HepG2 (cell line): ENCODE measurements around the gene DLX5. TPM values are rescaled to one million over a fixed set of nuclear protein-coding genes. Genes with fewer than 3 reads are reported as not detected.

ENCODE experiments used
- ARNT ChIP-seq: fragments of 450-650 bp; IDR thresholded peaks from 2 replicates; pipeline ENCODE4 v1.6.1; 2017
- CEBPG ChIP-seq: IDR thresholded peaks from 2 replicates; pipeline ENCODE4 v1.6.1; 2016
- CEBPZ ChIP-seq: IDR thresholded peaks from 2 replicates; pipeline ENCODE4 v1.6.1; 2012; ENCODE audit warnings: low read length, improper control_type of control experiment
- FOXC1 ChIP-seq: sonication (generic); formaldehyde crosslinking; IDR thresholded peaks from 2 replicates; pipeline ENCODE4 v1.8.0; 2022; ENCODE audit warnings: mild to moderate bottlenecking, missing genetic modification reagents, borderline replicate concordance
- JARID2 ChIP-seq: sonication (generic); formaldehyde crosslinking; IDR thresholded peaks from 2 replicates; pipeline ENCODE4 v1.8.1; 2023; ENCODE audit warnings: missing genetic modification reagents, inconsistent platforms; ENCODE audit not compliant: insufficient replicate concordance
- MAFK ChIP-seq, 2 experiments: IDR thresholded peaks in 1 of 2; conservative IDR thresholded peaks in 1 of 2; 2 replicates each; pipeline ENCODE4 v1.6.1; 2011; ENCODE audit warnings: improper control_type of control experiment in 2 of 2, low read length in 2 of 2
- NFE2L2 ChIP-seq: fragments of 150-350 bp; IDR thresholded peaks from 2 replicates; pipeline ENCODE4 v1.6.1; 2014; ENCODE audit warnings: low read length
- XRCC5 ChIP-seq: fragments of 200-400 bp; formaldehyde crosslinking; optimal IDR thresholded peaks from 2 replicates; pipeline ENCODE3; 2017; ENCODE audit warnings: mild to moderate bottlenecking, low read length
- ZBTB40 ChIP-seq, 2 experiments: fragments of 450-650 bp in 1 of 2; sonication (generic) in 1 of 2; formaldehyde crosslinking in 1 of 2; IDR thresholded peaks; 2 replicates each; pipeline versions ENCODE4 v1.6.1 to v1.8.0; 2016 to 2022; ENCODE audit warnings: antibody characterized with exemption in 1 of 2, mild to moderate bottlenecking in 1 of 2, missing genetic modification reagents in 1 of 2
- ZNF343 ChIP-seq: sonication (generic); formaldehyde crosslinking; IDR thresholded peaks from 2 replicates; pipeline ENCODE4 v1.4.0; 2020; ENCODE audit warnings: mild to moderate bottlenecking, missing genetic modification reagents
- ZNF512B ChIP-seq: sonication (generic); formaldehyde crosslinking; IDR thresholded peaks from 2 replicates; pipeline ENCODE4 v1.5.1; 2020; ENCODE audit warnings: missing genetic modification reagents, mild to moderate bottlenecking, borderline replicate concordance
- ZNF577 ChIP-seq: sonication (generic); formaldehyde crosslinking; IDR thresholded peaks from 2 replicates; pipeline ENCODE4 v1.4.0; 2020; ENCODE audit warnings: mild to moderate bottlenecking, low read depth, missing genetic modification reagents, borderline replicate concordance
- ZNF614 ChIP-seq: IDR thresholded peaks from 2 replicates; pipeline ENCODE4 v1.6.1; 2018; ENCODE audit warnings: missing biosample characterization, missing genetic modification reagents, inconsistent platforms, borderline replicate concordance
- polyA plus RNA-seq, 8 experiments: library from polyadenylated mRNA; depleted of rRNA in 3 of 8; stranded (reverse) in 7 of 8; unstranded in 1 of 8; fragments of >200 nt; fragmentation: Illumina TruSeq in 4 of 8; extraction: Trizol in 4 of 8; gene quantifications; 2 replicates each; pipeline versions ENCODE4 v1.2.1 to v1.2.3, GENCODE V29; 2011 to 2016; ENCODE audit warnings: low read depth in 4 of 8, missing spikeins in 1 of 8, mixed read lengths in 1 of 8; ENCODE audit not compliant: insufficient read depth in 1 of 8
- total RNA-seq, 5 experiments: library from RNA; depleted of rRNA; stranded (reverse); fragments of >200 nt; fragmentation: Illumina TruSeq; extraction: Trizol; gene quantifications; 2 replicates each; pipeline ENCODE4 v1.2.3, GENCODE V29; 2016; ENCODE audit warnings: low read depth in 1 of 5

DLX5 gene
- total and polyA plus RNA-seq, 2 of the 13 experiments (the other 11 are each of a cell fraction or from before 2014, with no cell fraction given), result not detected

DNA sequence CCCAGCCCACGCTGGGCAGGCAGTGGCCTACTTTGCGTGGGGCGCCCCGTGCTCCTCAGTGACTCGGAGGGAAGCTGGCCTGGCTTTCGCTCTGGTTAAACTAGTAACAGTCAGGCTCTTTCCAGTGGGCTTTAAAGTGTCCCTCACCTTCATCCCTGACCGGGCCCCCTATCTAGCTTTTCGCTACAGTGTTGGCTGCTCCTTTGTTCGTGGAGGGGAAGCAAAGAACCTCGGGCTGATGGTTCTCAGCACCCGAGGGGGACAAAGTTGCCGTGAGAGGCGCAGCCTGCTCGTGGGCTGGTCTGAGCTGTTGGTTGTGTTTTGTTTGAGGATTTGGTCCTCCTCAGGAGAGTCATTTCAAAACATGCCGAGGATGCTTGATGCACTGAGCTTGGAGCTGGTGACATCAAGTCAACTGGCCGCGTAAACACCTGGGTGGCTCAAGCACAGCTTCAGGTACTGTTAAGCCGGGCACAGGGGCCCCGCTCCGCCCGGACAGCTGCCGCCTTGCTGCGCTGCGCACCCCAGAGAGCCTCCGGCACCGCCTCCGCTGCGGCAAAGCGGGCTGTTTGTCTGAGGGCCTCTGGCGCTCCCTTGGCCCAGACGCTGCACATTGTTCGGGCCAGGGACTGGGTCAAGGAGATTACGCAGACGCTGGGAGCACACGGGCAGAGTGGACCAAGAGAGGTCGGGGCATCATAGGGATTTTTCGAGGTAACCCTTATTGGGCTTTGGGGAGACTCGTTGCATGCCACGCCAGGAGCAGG lies 17.6 kb downstream of the DLX5 start (continued):
- TF ChIP-seq ZBTB40 (IDR thresholded peaks at IDR 0.05) (no peak), ZBTB40 (CRISPR knock-in tag; IDR thresholded peaks at IDR 0.05) (no peak), FOXC1 (CRISPR knock-in tag) (no peak), ZNF577 (CRISPR knock-in tag) (no peak), ZNF512B (CRISPR knock-in tag) (no peak), CEBPG (CRISPR knock-in tag) (no peak), JARID2 (CRISPR knock-in tag) (no peak), MAFK (conservative IDR thresholded peaks at IDR 0.05 in 1 of 2, IDR thresholded peaks at IDR 0.05 in 1 of 2; ENCODE audit: low read length in 2 of 2) (no peak), ARNT (no peak), XRCC5 (no peak), NFE2L2 (no peak), ZNF614 (CRISPR knock-in tag) (no peak), CEBPZ (no peak), ZNF343 (CRISPR knock-in tag) (no peak)
